ENCODE data around the gene ZNF821. TPM values are rescaled to one million over a fixed set of nuclear protein-coding genes. Genes with fewer than 3 reads are reported as not detected.

The ZNF821 gene
- total RNA-seq, 4 donors from 2014 or later, result 7.4 to 17.6 (median 12.1) TPM

GRCh38 chr16:71883168-71883848 lies 674 bp downstream of the ZNF821 start:
- H3K9me3 ChIP-seq, result no peaks in the 10 kb centered on the region
- no peak for DNase-seq (ENCODE audit: low spot score in 2 of 2)
- 3% methylated on average over 9 of the region's 46 CpGs for WGBS
- H3K4me3 ChIP-seq, result peak overlapping the region; percentile 97
- peak overlapping the region; percentile 90 for H3K27ac ChIP-seq
- no peaks in the 10 kb centered on the region for H3K27me3 ChIP-seq
- H3K36me3 ChIP-seq, result peaks cover 24% of the 10 kb centered on the region
- H3K4me1 ChIP-seq, result peaks cover 23% of the 10 kb centered on the region
- TF ChIP-seq CTCF (IDR thresholded peaks at IDR 0.05), result no peak
- TF ChIP-seq EP300 (IDR thresholded peaks at IDR 0.05), result no peak
- no peak for TF ChIP-seq POLR2A (IDR thresholded peaks at IDR 0.05)
- TF ChIP-seq POLR2AphosphoS5 (IDR thresholded peaks at IDR 0.05), result no peak

- H3K27me3 ChIP-seq, result no peaks in the 10 kb centered on the region
- H3K4me1 ChIP-seq, result peaks cover 23% of the 10 kb centered on the region
- peak overlapping the region; percentile 97 for H3K4me3 ChIP-seq
- WGBS, result 7% methylated on average over 9 of the region's 9 CpGs
- peak overlapping the region; percentile 90 for H3K27ac ChIP-seq
- peak in 1 of 2 donors; percentile 71 for DNase-seq (ENCODE audit: low spot score in 2 of 2)
- H3K36me3 ChIP-seq, result peaks cover 27% of the 10 kb centered on the region
- no peaks in the 10 kb centered on the region for H3K9me3 ChIP-seq
- peak; percentile 86 to 87 for TF ChIP-seq CTCF (IDR thresholded peaks at IDR 0.05)
- no peak for TF ChIP-seq POLR2AphosphoS5 (IDR thresholded peaks at IDR 0.05)
Measured at GRCh38 chr16:71882505-71883167, 1.3 kb downstream of the ZNF821 start.

- no peak for DNase-seq (ENCODE audit: low spot score in 2 of 2)
- H3K9me3 ChIP-seq, result no peaks in the 10 kb centered on the region
- peaks cover 23% of the 10 kb centered on the region for H3K4me1 ChIP-seq
- H3K4me3 ChIP-seq, result no peak overlapping the region
- TF ChIP-seq POLR2A (IDR thresholded peaks at IDR 0.05) (no peak), EP300 (IDR thresholded peaks at IDR 0.05) (no peak), POLR2AphosphoS5 (IDR thresholded peaks at IDR 0.05) (no peak), CTCF (IDR thresholded peaks at IDR 0.05) (no peak)
- H3K36me3 ChIP-seq, result peaks cover 48% of the 10 kb centered on the region
- no peaks in the 10 kb centered on the region for H3K27me3 ChIP-seq
- 78% methylated on average over 4 of the region's 4 CpGs for WGBS
- H3K27ac ChIP-seq, result no peak overlapping the region
Measured at GRCh38 chr16:71880176-71880575, 3.8 kb downstream of the ZNF821 start.

GRCh38 chr16:71878911-71879310 lies 5.1 kb downstream of the ZNF821 start:
- no peak overlapping the region for H3K27ac ChIP-seq
- no peaks in the 10 kb centered on the region for H3K27me3 ChIP-seq
- H3K9me3 ChIP-seq, result no peaks in the 10 kb centered on the region
- peaks cover 18% of the 10 kb centered on the region for H3K4me1 ChIP-seq
- WGBS, result 58% methylated on average over 4 of the region's 4 CpGs
- no peak for TF ChIP-seq EP300 (IDR thresholded peaks at IDR 0.05)
- TF ChIP-seq POLR2A (IDR thresholded peaks at IDR 0.05), result no peak
- H3K4me3 ChIP-seq, result no peak overlapping the region
- H3K36me3 ChIP-seq, result peaks cover 57% of the 10 kb centered on the region
- no peak for DNase-seq (ENCODE audit: low spot score in 2 of 2)

- no peak overlapping the region for H3K27ac ChIP-seq
- 86% methylated on average over 4 of the region's 4 CpGs for WGBS
- DNase-seq (ENCODE audit: low spot score in 2 of 2), result no peak
- H3K4me1 ChIP-seq, result no peaks in the 10 kb centered on the region
- TF ChIP-seq POLR2A (IDR thresholded peaks at IDR 0.05), result no peak
- TF ChIP-seq EP300 (IDR thresholded peaks at IDR 0.05), result no peak
- no peak for TF ChIP-seq POLR2AphosphoS5 (IDR thresholded peaks at IDR 0.05)
- no peak for TF ChIP-seq CTCF (IDR thresholded peaks at IDR 0.05)
- no peak overlapping the region for H3K4me3 ChIP-seq
- no peaks in the 10 kb centered on the region for H3K27me3 ChIP-seq
- H3K36me3 ChIP-seq, result peaks cover 61% of the 10 kb centered on the region
- H3K9me3 ChIP-seq, result no peaks in the 10 kb centered on the region
Measured at GRCh38 chr16:71873199-71873598, 10.8 kb downstream of the ZNF821 start.

Measured in suprapubic skin (tissue), 4 donors.